Right atrium auricular region (tissue), 2 donors: ENCODE results near the gene NBAS. TPM values are rescaled to one million over a fixed set of nuclear protein-coding genes. Genes with fewer than 3 reads are reported as not detected.

ENCODE experiments used
- DNase-seq: peaks from one replicate; pipeline ENCODE4 v3.0.0-alpha.2; 2019; ENCODE audit warnings: low spot score
- H3K27ac ChIP-seq, 2 donors: fragments of 200-600 bp; sonication (generic); 1 replicate in 1 of 2; 2 replicates in 1 of 2; pipeline ENCODE4 v1.5.1; 2016 to 2019
- H3K27me3 ChIP-seq, 2 donors: fragments of 200-600 bp; sonication (generic); one replicate each; pipeline versions ENCODE4 v1.5.1 to v1.6.0; 2017 to 2019
- H3K36me3 ChIP-seq: fragments of 200-600 bp; sonication (generic); one replicate; pipeline ENCODE4 v1.5.1; 2016
- H3K4me1 ChIP-seq, 2 donors: fragments of 200-600 bp; sonication (generic); one replicate each; pipeline versions ENCODE4 v1.5.1 to v1.6.0; 2017 to 2019
- H3K4me3 ChIP-seq, 2 donors: fragments of 200-600 bp; sonication (generic); 1 replicate in 1 of 2; 2 replicates in 1 of 2; pipeline ENCODE4 v1.5.1; 2017 to 2019; ENCODE audit warnings: mild to moderate bottlenecking in 1 of 2, moderate library complexity in 1 of 2
- H3K9me3 ChIP-seq, 2 donors: fragments of 200-600 bp; sonication (generic); one replicate each; pipeline ENCODE4 v1.5.1; 2019
- CTCF ChIP-seq, 2 donors: fragments of 200-600 bp; sonication (generic); IDR thresholded peaks; one replicate each; pipeline ENCODE4 v1.5.1; 2019; ENCODE audit warnings: antibody characterized with exemption in 2 of 2
- total RNA-seq, 2 donors: library from RNA; depleted of rRNA; stranded (reverse); fragments of >200 nt; gene quantifications; one replicate each; pipeline ENCODE4 v1.1.0, GENCODE V29; 2016

NBAS gene
- total RNA-seq, 2 donors from 2014 or later, result 31.1 to 39.1 TPM

GRCh38 chr2:15389326-15389700 is 171.8 kb downstream of the NBAS start:
- H3K4me1 ChIP-seq, result no peaks in the 10 kb centered on the region
- H3K27me3 ChIP-seq, result no peaks in the 10 kb centered on the region
- peaks cover 10% of the 10 kb centered on the region for H3K36me3 ChIP-seq
- no peak overlapping the region for H3K27ac ChIP-seq
- no peak overlapping the region for H3K4me3 ChIP-seq
- no peak for TF ChIP-seq CTCF (IDR thresholded peaks at IDR 0.05)
- no peak for DNase-seq
- H3K9me3 ChIP-seq, result no peaks in the 10 kb centered on the region

- no peaks in the 10 kb centered on the region for H3K9me3 ChIP-seq
- no peak overlapping the region for H3K4me3 ChIP-seq
- peaks cover 8% of the 10 kb centered on the region for H3K36me3 ChIP-seq
- H3K27ac ChIP-seq, result no peak overlapping the region
- no peaks in the 10 kb centered on the region for H3K4me1 ChIP-seq
- DNase-seq, result no peak
- TF ChIP-seq CTCF (IDR thresholded peaks at IDR 0.05), result no peak
- H3K27me3 ChIP-seq, result no peaks in the 10 kb centered on the region
These were observed 172.5 kb downstream of the NBAS start for GRCh38 chr2:15388406-15389325.

GRCh38 chr2:15385184-15385583 is 175.9 kb downstream of the NBAS start:
- Histone ChIP-seq H3K4me3 (no peak overlapping the region), H3K36me3 (no peaks in the 10 kb centered on the region), H3K4me1 (no peaks in the 10 kb centered on the region), H3K27ac (no peak overlapping the region), H3K27me3 (no peaks in the 10 kb centered on the region), H3K9me3 (no peaks in the 10 kb centered on the region)
- DNase-seq, result no peak
- TF ChIP-seq CTCF (IDR thresholded peaks at IDR 0.05), result no peak

GRCh38 chr2:15383695-15384350 is 177.3 kb downstream of the NBAS start:
- H3K27ac ChIP-seq, result no peak overlapping the region
- DNase-seq, result no peak
- H3K4me1 ChIP-seq, result no peaks in the 10 kb centered on the region
- H3K4me3 ChIP-seq, result no peak overlapping the region
- H3K27me3 ChIP-seq, result no peaks in the 10 kb centered on the region
- H3K36me3 ChIP-seq, result peaks cover 7% of the 10 kb centered on the region
- no peaks in the 10 kb centered on the region for H3K9me3 ChIP-seq
- no peak for TF ChIP-seq CTCF (IDR thresholded peaks at IDR 0.05)

GRCh38 chr2:15378148-15378908 is 182.8 kb downstream of the NBAS start:
- Histone ChIP-seq H3K9me3 (no peaks in the 10 kb centered on the region), H3K27ac (no peak overlapping the region), H3K36me3 (peaks cover 7% of the 10 kb centered on the region), H3K4me1 (no peaks in the 10 kb centered on the region), H3K4me3 (no peak overlapping the region), H3K27me3 (no peaks in the 10 kb centered on the region)
- TF ChIP-seq CTCF (IDR thresholded peaks at IDR 0.05), result no peak
- DNase-seq, result no peak
